Measurements from ENCODE around the gene TYW1B. TPM values are rescaled to one million over a fixed set of nuclear protein-coding genes. Genes with fewer than 3 reads are reported as not detected.
"Not testable (repeated sequence)": the region's sequence is repeated elsewhere in the genome, so short reads cannot be mapped to it uniquely, and the experiment has no call there.

TYW1B gene
- total and polyA plus RNA-seq, 2 donors (not counting 3 experiments of a cell fraction or from before 2014, with no cell fraction given): 0.69 to 2.7 TPM

- BruUV-seq (replicated peaks); intact Hi-C loops (cut with micrococcal nuclease); H3K4me1 ChIP-seq (ENCODE audit: control insufficient read depth, extremely low read depth, insufficient read depth, low read length); DNase-seq (ENCODE audit: low read depth, low spot score); H4K20me1 ChIP-seq (replicated peaks; ENCODE audit: control insufficient read depth, extremely low read depth, insufficient read depth, low read length); CTCF ChIA-PET; H3K4me2 ChIP-seq (ENCODE audit: insufficient read depth, low read length); H3K36me3 ChIP-seq (ENCODE audit: control insufficient read depth in 2 of 2, extremely low read depth in 1 of 2, insufficient read depth in 2 of 2, low read length in 2 of 2); H3K4me3 ChIP-seq (replicated peaks in 1 of 3; ENCODE audit: insufficient read depth in 1 of 3, low read depth in 1 of 3, low read length in 3 of 3); dilution Hi-C loops (cut with MboI; ENCODE audit: extremely low pct_ligation_motif_present, low sequenced_read_pairs); H3K27ac ChIP-seq (ENCODE audit: insufficient read depth, low read depth, low read length); H3K9me1 ChIP-seq (replicated peaks; ENCODE audit: control insufficient read depth, extremely low read depth, insufficient read depth, low read length); H2AFZ ChIP-seq (ENCODE audit: low read depth, low read length); FAIRE-seq; H3K27me3 ChIP-seq (ENCODE audit: control insufficient read depth in 2 of 2, insufficient read depth in 2 of 2, low read length in 2 of 2); H3K9ac ChIP-seq (replicated peaks; ENCODE audit: extremely low read depth, insufficient read depth, low read length); H3K9me3 ChIP-seq (replicated peaks; ENCODE audit: control insufficient read depth, insufficient read depth, low read length); POLR2A ChIA-PET; H3K79me2 ChIP-seq (ENCODE audit: control insufficient read depth, insufficient read depth, low read length): not testable (repeated sequence)
These were observed 105.3 kb downstream of the TYW1B start for GRCh38 chr7:72722694-72723093.

- dilution Hi-C loops (cut with MboI; ENCODE audit: extremely low pct_ligation_motif_present, low sequenced_read_pairs); H3K79me2 ChIP-seq (ENCODE audit: control insufficient read depth, insufficient read depth, low read length); H3K27me3 ChIP-seq (ENCODE audit: control insufficient read depth in 2 of 2, insufficient read depth in 2 of 2, low read length in 2 of 2); H4K20me1 ChIP-seq (replicated peaks; ENCODE audit: control insufficient read depth, extremely low read depth, insufficient read depth, low read length); H2AFZ ChIP-seq (ENCODE audit: low read depth, low read length); H3K9me3 ChIP-seq (replicated peaks; ENCODE audit: control insufficient read depth, insufficient read depth, low read length); POLR2A ChIA-PET; intact Hi-C loops (cut with micrococcal nuclease); H3K4me3 ChIP-seq (replicated peaks in 1 of 3; ENCODE audit: insufficient read depth in 1 of 3, low read depth in 1 of 3, low read length in 3 of 3); FAIRE-seq; BruUV-seq (replicated peaks); H3K36me3 ChIP-seq (ENCODE audit: control insufficient read depth in 2 of 2, extremely low read depth in 1 of 2, insufficient read depth in 2 of 2, low read length in 2 of 2); H3K9me1 ChIP-seq (replicated peaks; ENCODE audit: control insufficient read depth, extremely low read depth, insufficient read depth, low read length); DNase-seq (ENCODE audit: low read depth, low spot score); H3K4me2 ChIP-seq (ENCODE audit: insufficient read depth, low read length); H3K27ac ChIP-seq (ENCODE audit: insufficient read depth, low read depth, low read length); CTCF ChIA-PET; H3K9ac ChIP-seq (replicated peaks; ENCODE audit: extremely low read depth, insufficient read depth, low read length); H3K4me1 ChIP-seq (ENCODE audit: control insufficient read depth, extremely low read depth, insufficient read depth, low read length): not testable (repeated sequence)
These were observed 107.1 kb downstream of the TYW1B start for GRCh38 chr7:72720890-72721289.

DNA sequence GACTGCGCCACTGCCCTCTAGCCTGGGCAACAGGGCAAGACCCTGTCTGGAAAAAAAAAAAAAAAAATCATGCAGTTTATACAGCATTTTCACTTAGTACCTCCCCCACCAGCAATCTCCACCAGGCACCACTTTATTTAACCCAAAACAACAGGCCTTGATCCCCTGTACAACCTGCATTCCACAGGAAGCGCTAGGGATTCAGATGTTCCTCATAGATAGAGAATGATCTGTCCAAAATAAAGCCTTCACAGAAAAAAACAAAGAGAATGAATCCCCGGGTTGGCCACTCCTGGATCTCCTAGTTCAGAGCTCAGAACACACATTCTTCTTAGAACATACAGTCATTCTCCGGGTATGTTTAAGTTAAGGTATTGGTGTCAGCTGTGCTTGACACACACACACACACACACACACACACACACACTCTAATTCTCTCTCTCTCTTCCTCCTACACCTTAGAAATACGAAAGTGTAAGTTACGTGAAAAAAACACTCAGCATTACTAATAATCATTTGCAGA lies 110.7 kb downstream of the TYW1B start:
- FAIRE-seq; H2AFZ ChIP-seq (ENCODE audit: low read depth, low read length); intact Hi-C loops (cut with micrococcal nuclease); dilution Hi-C loops (cut with MboI; ENCODE audit: extremely low pct_ligation_motif_present, low sequenced_read_pairs); H3K36me3 ChIP-seq (ENCODE audit: control insufficient read depth in 2 of 2, extremely low read depth in 1 of 2, insufficient read depth in 2 of 2, low read length in 2 of 2); H3K9me1 ChIP-seq (replicated peaks; ENCODE audit: control insufficient read depth, extremely low read depth, insufficient read depth, low read length); BruUV-seq (replicated peaks); H3K79me2 ChIP-seq (ENCODE audit: control insufficient read depth, insufficient read depth, low read length); H3K4me2 ChIP-seq (ENCODE audit: insufficient read depth, low read length); H3K9me3 ChIP-seq (replicated peaks; ENCODE audit: control insufficient read depth, insufficient read depth, low read length); H3K4me3 ChIP-seq (replicated peaks in 1 of 3; ENCODE audit: insufficient read depth in 1 of 3, low read depth in 1 of 3, low read length in 3 of 3); DNase-seq (ENCODE audit: low read depth, low spot score); H4K20me1 ChIP-seq (replicated peaks; ENCODE audit: control insufficient read depth, extremely low read depth, insufficient read depth, low read length); H3K27me3 ChIP-seq (ENCODE audit: control insufficient read depth in 2 of 2, insufficient read depth in 2 of 2, low read length in 2 of 2); POLR2A ChIA-PET; H3K9ac ChIP-seq (replicated peaks; ENCODE audit: extremely low read depth, insufficient read depth, low read length); CTCF ChIA-PET; H3K4me1 ChIP-seq (ENCODE audit: control insufficient read depth, extremely low read depth, insufficient read depth, low read length); H3K27ac ChIP-seq (ENCODE audit: insufficient read depth, low read depth, low read length): not testable (repeated sequence)

GRCh38 chr7:72711927-72712326 lies 116.1 kb downstream of the TYW1B start:
- H3K27ac ChIP-seq (ENCODE audit: insufficient read depth, low read depth, low read length); POLR2A ChIA-PET; intact Hi-C loops (cut with micrococcal nuclease); H4K20me1 ChIP-seq (replicated peaks; ENCODE audit: control insufficient read depth, extremely low read depth, insufficient read depth, low read length); H3K4me1 ChIP-seq (ENCODE audit: control insufficient read depth, extremely low read depth, insufficient read depth, low read length); dilution Hi-C loops (cut with MboI; ENCODE audit: extremely low pct_ligation_motif_present, low sequenced_read_pairs); H3K4me2 ChIP-seq (ENCODE audit: insufficient read depth, low read length); H3K9me3 ChIP-seq (replicated peaks; ENCODE audit: control insufficient read depth, insufficient read depth, low read length); H3K4me3 ChIP-seq (replicated peaks in 1 of 3; ENCODE audit: insufficient read depth in 1 of 3, low read depth in 1 of 3, low read length in 3 of 3); H3K9ac ChIP-seq (replicated peaks; ENCODE audit: extremely low read depth, insufficient read depth, low read length); H3K36me3 ChIP-seq (ENCODE audit: control insufficient read depth in 2 of 2, extremely low read depth in 1 of 2, insufficient read depth in 2 of 2, low read length in 2 of 2); H3K27me3 ChIP-seq (ENCODE audit: control insufficient read depth in 2 of 2, insufficient read depth in 2 of 2, low read length in 2 of 2); H3K79me2 ChIP-seq (ENCODE audit: control insufficient read depth, insufficient read depth, low read length); H2AFZ ChIP-seq (ENCODE audit: low read depth, low read length); H3K9me1 ChIP-seq (replicated peaks; ENCODE audit: control insufficient read depth, extremely low read depth, insufficient read depth, low read length); CTCF ChIA-PET; BruUV-seq (replicated peaks); DNase-seq (ENCODE audit: low read depth, low spot score): not testable (repeated sequence)
- FAIRE-seq: peak; percentile 8
